Tibial nerve (tissue), 3 donors: ENCODE measurements around the gene TMEM186.

Source experiments
- POLR2A ChIP-seq, 2 donors: fragments of 450-650 bp; IDR thresholded peaks; one replicate each; pipeline ENCODE4 v1.6.1; 2017; ENCODE audit warnings: antibody characterized with exemption in 2 of 2, mild to moderate bottlenecking in 2 of 2, moderate library complexity in 2 of 2
- TF ChIP-seq, protein P1 (sequence below), 5 experiments: fragments of 200-600 bp in 3 of 5; fragments of 450-650 bp in 2 of 5; sonication (generic) in 3 of 5; IDR thresholded peaks; one replicate each; pipeline ENCODE4 v1.5.1; 2016 to 2019; ENCODE audit warnings: antibody characterized with exemption in 5 of 5, mild to moderate bottlenecking in 3 of 5, moderate library complexity in 2 of 5

- TF ChIP-seq, protein P1, sequence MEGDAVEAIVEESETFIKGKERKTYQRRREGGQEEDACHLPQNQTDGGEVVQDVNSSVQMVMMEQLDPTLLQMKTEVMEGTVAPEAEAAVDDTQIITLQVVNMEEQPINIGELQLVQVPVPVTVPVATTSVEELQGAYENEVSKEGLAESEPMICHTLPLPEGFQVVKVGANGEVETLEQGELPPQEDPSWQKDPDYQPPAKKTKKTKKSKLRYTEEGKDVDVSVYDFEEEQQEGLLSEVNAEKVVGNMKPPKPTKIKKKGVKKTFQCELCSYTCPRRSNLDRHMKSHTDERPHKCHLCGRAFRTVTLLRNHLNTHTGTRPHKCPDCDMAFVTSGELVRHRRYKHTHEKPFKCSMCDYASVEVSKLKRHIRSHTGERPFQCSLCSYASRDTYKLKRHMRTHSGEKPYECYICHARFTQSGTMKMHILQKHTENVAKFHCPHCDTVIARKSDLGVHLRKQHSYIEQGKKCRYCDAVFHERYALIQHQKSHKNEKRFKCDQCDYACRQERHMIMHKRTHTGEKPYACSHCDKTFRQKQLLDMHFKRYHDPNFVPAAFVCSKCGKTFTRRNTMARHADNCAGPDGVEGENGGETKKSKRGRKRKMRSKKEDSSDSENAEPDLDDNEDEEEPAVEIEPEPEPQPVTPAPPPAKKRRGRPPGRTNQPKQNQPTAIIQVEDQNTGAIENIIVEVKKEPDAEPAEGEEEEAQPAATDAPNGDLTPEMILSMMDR (IDR thresholded peaks at IDR 0.05) = no peak
- TF ChIP-seq POLR2A (IDR thresholded peaks at IDR 0.05) = no peak
These were observed 9.8 kb upstream of the TMEM186 start for GRCh38 chr16:8807189-8807588.
